AG09309 (cell line): ENCODE results near the gene CCNB1IP1.
"Not testable (repeated sequence)": the region's sequence is repeated elsewhere in the genome, so short reads cannot be mapped to it uniquely, and the experiment has no call there.

ENCODE experiments used
- DNase-seq: peaks from one replicate; pipeline ENCODE4 v3.0.0-alpha.2; 2010; ENCODE audit warnings: low read depth
- H3K4me3 ChIP-seq: 2 replicates; pipeline ENCODE4 v1.5.1; 2011; ENCODE audit warnings: mild to moderate bottlenecking, low read depth, low read length, moderate library complexity; ENCODE audit not compliant: control insufficient read depth
- TF ChIP-seq, protein P1 (sequence below): IDR thresholded peaks from 2 replicates; pipeline ENCODE4 v1.5.1; 2011; ENCODE audit warnings: mild to moderate bottlenecking, low read depth, low read length, inconsistent platforms; ENCODE audit not compliant: insufficient read depth, control insufficient read depth; ENCODE audit errors: missing control alignments

CCNB1IP1 gene

DNA sequence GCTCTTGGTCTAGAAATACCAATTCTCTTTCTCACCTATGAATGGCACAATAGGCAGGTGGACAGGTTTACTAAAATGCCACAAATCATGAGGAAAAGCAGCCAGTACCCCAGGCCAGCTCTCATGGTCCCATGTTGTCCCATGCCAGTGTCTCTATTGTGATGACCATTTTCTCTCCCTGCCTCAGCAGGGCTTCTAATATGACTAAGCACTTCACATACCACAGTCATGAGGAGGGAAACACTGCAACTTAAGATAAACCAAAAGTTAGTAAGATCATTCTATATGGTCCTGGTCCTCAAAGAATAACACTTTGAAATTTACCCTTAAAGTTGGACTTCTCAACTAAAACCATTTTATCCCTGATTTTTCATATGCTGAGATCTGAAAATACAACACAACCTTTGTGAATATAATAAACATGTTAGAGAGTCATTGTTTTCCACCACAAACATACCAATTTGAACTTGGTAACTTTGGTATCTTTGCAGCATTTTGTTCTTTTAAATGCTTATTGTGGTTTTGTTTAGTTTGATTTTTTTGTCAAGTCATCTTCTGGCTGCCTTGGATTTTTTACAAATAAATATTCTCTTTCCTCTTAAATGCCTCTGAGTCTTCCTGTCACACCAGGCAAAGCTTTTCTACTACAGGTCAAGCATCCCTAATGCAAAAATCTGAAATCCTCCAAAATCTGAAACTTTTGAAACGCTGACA lies 30.9 kb downstream of the CCNB1IP1 start:
- TF ChIP-seq, protein P1, sequence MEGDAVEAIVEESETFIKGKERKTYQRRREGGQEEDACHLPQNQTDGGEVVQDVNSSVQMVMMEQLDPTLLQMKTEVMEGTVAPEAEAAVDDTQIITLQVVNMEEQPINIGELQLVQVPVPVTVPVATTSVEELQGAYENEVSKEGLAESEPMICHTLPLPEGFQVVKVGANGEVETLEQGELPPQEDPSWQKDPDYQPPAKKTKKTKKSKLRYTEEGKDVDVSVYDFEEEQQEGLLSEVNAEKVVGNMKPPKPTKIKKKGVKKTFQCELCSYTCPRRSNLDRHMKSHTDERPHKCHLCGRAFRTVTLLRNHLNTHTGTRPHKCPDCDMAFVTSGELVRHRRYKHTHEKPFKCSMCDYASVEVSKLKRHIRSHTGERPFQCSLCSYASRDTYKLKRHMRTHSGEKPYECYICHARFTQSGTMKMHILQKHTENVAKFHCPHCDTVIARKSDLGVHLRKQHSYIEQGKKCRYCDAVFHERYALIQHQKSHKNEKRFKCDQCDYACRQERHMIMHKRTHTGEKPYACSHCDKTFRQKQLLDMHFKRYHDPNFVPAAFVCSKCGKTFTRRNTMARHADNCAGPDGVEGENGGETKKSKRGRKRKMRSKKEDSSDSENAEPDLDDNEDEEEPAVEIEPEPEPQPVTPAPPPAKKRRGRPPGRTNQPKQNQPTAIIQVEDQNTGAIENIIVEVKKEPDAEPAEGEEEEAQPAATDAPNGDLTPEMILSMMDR, result no peak

DNA sequence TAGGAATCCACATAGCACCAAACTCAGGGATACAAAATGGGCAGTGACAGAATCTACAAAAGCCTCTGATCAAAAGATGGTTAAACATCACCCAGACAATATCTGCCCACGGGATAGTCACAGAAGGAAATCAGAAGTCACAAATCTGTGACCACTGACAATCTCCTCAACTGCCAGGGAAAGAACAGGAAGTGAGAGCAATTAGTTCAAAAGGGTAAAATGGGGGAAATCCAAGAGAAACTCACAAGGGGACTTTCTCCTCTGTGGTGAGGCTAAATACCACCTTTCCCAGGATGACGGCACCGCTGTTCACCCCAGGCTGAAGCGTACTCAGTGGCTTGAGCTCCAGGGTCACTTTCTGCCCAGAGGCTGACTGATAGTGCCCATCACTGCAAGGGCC lies 38.0 kb downstream of the CCNB1IP1 start:
- no peak overlapping the region for H3K4me3 ChIP-seq
- TF ChIP-seq, protein P1, result no peak
- DNase-seq, result no peak

More for the DNA sequence above, 30.9 kb downstream of the CCNB1IP1 start:
- DNase-seq, result no peak
- H3K4me3 ChIP-seq, result no peak overlapping the region

DNA sequence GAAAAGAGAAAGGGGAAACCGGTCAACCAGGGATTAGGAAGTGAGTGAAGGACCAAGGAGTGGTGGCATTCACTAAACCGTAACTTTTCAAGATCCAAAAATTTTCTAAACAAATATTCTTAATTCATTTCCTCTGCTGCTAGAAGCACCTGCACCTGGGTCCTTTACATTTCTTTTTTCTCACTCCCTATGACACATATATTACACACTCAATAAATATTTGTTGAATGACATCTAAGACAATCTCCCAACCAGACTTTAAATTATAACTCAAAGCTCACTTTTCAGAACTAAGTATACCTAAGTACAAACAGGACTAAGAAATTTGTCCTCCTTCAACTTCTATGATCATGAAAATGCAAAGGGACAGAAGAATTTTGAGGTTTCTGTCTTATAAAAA lies 38.4 kb downstream of the CCNB1IP1 start:
- no peak for DNase-seq
- no peak overlapping the region for H3K4me3 ChIP-seq
- TF ChIP-seq, protein P1, result no peak

DNA sequence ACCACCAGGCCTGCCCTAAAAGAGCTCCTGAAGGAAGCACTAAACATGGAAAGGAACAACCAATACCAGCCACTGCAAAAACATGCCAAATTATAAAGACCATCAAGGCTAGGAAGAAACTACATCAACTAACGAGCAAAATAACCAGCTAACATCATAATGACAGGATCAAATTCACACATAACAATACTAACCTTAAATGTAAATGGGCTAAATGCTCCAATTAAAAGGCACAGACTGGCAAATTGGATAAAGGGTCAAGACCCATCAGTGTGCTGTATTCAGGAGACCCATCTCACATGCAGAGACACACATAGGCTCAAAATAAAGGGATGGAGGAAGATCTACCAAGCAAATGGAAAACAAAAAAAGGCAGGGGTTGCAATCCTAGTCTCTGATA lies 51.1 kb downstream of the CCNB1IP1 start:
- H3K4me3 ChIP-seq, DNase-seq: not testable (repeated sequence)

DNA sequence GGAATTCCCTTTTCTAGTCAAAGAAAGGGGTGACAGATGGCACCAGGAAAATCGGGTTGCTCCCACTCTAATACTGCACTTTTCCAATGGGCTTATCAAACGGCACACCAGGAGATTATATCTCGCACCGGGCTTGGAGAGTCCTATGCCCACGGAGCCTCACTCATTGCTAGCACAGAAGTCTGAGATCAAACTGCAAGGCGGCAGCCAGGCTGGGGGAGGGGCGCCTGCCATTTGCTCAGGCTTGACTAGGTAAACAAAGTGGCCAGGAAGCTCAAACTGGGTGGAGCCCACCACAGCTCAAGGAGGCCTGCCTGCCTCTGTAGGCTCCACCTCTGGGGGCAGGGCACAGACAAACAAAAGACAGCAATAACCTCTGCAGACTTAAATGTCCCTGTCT lies 52.8 kb downstream of the CCNB1IP1 start:
- not testable (repeated sequence) for H3K4me3 ChIP-seq, DNase-seq

DNA sequence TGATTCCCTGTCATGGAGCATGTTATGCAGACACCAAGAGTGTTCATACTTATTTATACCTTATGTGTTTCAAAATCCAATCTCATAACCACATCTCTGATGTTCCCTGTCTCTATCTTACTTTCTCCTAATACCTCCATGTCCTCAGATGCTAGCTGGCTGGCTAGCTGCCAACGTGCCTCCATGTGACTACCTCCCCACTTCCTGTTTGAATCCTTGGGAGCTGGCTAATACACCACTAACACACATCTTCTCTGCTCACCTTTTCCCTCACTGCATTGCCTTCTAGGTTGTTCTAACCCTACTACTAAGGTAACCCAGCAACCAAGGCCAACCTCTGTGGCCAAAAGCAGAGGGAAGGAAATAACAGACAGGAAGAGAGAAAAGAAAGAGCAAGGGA lies 54.7 kb downstream of the CCNB1IP1 start:
- no peak overlapping the region for H3K4me3 ChIP-seq
- DNase-seq, result no peak
- TF ChIP-seq, protein P1, result no peak

DNA sequence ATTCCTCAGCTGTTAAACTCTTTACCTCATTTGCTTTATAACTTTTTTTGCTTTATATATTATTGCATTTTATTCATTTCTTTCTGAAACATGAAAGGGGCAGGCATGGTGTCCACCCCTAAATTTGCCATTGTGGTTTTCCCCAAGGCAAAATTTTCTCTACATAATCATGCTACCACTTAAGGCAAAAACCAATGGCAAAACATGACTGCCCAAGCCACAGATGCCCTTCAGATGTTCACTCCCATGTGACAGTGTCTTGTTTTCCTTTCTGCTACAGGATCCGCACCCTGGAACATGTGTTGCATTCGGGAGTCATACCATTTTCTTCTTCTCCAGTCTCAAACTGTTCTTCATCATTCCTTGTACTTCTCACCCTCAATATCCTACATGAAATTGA lies 55.7 kb downstream of the CCNB1IP1 start:
- TF ChIP-seq, protein P1, result no peak
- H3K4me3 ChIP-seq, result no peak overlapping the region
- no peak for DNase-seq

DNA sequence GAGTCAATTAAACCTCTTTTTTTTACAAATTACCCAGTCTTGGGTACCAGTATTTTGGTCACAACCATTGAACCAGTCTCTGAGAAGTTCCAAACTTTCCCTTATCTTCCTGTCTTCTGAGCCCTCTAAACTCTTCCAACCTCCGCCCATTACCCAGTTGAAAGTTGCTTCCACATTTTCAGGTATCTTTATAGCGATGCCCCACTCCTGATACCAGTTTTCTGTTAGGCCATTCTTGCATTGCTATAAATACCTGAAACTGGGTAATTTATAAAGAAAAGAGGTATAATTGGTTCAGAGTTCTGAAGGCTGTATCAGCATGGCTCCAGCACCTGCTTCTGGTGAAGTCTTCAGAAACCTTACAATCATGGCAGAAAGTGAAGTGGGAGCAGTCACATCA lies 59.0 kb downstream of the CCNB1IP1 start:
- TF ChIP-seq, protein P1, result no peak
- no peak for DNase-seq
- H3K4me3 ChIP-seq, result no peak overlapping the region

DNA sequence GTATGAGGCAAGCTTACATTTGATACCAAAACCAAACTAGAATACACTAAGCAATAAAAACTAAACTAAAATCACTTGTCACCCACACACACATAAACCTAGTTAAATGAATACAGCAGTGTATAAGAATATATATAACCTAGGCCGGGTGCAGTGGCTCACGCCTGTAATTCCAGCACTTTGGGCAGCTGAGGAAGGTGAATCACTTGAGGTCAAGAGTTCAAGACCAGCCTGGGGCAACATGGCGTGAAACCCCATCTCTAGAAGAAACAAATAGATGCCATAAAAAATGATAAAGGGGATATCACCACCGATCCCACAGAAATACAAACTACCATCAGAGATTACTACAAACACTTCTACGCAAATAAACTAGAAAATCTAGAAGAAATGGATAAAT lies 68.7 kb downstream of the CCNB1IP1 start:
- not testable (repeated sequence) for DNase-seq, H3K4me3 ChIP-seq
